ENCODE results near the gene ZDHHC4.
A peak's percentile ranks its signal among the peaks of the same experiment; 100 is the strongest.

ZDHHC4 gene

DNA sequence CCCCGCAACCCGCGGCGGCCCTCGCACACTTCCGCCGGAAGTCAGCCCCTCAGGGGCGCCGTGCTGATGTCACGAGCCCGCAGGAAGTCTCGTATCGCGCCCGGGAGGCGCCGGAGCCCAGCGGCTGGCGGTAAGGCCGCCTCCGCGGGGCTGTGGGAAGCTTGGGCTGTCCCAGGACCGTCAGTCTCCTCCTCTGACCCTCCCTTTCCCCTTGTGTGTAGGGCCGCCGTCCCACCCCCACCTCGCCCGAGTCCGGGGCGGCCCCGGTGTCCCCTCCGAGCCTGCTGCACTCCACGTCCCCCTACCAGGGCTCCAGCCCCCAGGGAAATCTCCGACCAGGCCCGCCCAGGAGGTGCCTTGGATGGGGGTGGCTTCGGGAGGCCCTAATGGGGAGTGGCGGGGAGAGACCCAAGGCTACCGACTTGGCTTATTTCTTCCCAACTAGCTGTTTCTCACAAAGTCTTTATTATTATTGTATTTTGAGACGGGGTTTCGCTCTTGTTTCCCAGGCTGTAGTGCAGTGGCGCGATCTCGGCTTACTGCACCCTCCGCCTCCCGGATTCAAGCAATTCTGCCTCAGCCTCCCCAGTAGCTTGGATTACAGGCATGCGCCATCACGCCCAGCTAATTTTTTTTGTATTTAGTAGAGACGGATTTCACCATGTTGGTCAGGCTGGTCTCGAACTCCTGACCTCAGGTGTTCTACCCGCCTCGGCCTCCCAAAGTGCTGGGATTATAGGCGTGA lies at the start of gene ZDHHC4:
TSS of gene ZDHHC4 (plus strand) at position 86 of the 745 bp plus-strand sequence. CDS start 3,108 bp downstream, outside the sequence.
- peak; percentile 91 for DNase-seq

DNA sequence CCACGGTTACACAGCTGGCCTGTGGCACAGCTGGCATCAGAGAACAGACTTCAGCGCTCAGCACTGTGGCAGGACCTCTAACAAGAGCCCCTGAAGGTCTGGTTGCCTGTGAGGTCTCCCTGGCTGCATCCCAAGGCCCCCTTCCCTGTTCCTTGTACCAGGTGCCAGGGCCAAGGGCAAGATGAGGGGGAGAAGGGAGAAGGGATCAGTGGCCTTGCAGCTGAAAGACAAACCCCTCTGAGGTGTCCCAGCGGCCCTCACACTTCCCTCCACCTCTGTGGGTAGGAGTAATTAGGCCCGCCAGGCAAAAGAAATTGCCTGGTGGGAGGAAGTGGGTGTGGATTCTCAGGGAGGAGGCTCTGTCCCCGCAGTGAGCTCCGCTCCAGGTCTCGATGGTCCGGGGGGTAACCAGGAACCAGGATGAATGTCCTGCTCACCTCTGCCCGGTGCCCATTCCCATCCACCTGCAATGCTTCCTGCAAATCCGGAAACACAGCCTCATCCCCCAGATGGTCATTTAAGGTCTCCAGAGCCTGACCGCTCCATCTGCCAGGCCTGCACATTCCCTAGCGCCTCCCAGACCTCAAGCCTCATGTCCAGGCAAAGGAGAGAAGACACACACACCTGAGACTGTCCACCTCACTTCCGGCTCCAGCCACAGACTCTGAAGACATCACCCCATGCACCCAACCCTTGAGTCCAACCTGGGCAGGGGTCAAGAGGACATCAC lies 48.7 kb upstream of the ZDHHC4 start:
- DNase-seq, result no peak

DNA sequence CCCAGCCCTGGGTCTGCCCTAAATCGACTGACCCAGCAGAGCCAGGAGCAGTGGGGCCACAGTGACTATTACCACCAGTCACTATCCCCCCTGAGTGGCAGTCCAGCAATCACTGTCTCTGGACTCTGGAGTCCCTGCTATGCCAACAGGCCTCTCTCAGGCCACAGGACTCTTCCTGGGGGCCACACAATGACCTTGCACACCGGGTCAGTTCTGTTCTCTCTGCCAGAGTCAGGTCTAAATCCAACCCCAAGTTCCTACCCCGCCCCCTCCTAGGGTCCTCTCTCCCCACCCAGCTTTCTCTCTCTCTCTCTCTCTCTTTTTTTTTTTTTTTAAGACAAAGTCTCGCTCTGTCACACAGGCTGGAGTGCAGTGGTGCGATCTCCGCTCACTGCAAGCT lies 47.6 kb upstream of the ZDHHC4 start:
- DNase-seq, result no peak

DNA sequence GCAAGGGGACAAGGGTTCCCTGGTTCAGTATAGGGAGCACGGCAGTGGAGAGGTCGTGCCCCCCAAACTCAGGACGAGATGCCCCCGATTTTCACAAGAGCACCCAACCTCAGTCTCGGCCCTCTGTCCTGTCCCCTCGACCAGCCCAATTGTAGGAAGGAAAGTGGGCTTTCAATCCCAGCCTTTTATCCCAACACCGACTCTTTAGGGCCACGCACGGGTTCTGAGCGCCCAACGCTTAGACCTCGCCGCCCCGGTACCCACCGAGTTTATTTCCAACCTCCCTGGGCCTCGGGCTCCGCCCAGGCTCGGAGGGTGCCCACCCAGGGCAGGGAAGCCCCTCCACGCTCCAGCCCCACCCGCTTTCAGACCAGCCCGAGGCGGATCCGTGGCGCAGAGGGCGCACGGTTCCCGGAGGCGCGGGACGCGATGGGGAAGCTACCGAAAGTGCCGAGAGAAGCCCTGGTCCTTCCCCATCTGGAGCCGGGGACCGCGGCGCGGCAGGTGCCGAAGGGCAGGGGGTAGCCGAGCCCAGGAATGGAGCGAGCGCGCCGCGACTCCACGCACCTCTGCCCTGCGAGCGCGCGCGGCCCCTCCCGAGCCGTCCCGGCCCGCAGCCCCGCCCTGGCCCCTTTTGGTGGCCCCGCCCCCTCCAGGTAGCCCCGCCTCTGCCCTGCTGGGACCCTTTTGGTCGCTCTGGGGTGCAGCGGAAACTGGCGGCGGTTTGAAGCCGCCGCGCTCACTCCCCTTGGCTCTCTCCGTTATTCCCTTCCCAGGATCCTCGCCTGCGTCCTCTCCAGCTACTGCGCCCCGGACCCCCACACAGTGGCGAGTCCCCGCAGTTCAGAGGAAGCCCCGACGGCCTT lies 46.4 kb upstream of the ZDHHC4 start:
- no peak for DNase-seq

DNA sequence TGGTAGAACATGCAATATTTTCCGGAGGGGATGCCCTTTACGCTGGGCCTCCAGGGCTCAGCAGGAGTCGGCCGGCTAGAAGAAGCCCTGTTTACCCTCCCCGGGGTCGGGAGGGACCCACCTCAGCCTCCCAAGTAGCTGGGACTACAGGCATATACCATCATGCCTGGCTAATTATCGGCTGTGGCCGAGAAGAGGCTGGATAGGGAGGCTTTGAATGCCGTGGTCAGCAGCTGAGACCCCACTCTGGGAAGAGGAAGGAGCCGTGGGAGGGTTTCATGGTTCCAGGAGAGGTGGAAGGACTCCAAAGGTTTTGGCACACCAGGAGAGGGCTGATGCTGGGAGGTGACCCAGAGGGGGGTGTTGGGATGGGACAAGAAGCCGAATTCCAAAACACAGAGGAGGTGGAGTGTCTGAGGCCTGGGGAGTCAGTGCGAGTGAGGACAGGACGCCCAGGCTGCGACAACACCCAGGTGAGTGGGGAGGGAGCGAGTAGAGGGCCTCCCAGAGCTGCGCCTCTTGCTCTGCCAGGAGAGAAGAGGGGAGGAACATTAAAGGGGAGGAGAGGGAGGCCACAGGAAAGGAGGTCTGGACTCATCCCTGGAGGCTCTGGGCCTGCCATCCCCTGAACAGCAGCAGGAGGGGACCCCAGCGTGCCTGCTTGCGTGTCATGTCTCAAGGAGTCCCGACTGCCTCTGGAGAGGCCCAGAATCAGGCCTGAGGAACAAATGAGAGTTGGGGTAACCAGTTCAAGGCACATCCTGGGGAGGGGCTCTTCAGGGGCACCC lies 45.6 kb upstream of the ZDHHC4 start:
- DNase-seq, result no peak

DNA sequence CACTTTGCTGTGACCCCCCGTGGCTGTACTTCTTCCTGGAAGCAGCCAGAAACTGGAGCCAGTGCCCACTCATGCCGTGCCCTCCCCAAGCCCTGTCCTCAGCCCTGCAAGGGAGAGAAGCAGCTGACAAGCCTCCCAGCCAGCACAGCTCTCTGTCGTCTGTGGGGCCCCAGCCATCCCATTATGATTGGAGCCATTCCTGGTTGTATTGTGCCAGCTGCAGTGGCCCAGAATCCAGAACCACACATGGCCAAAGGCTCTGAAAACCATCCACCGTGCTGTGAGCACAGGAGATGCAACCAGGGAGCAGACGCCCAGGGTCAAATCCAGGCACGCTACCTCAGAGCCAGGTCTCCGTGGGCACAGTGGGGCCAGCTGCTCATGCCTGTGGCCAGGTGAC lies 44.7 kb upstream of the ZDHHC4 start:
- DNase-seq, result no peak

DNA sequence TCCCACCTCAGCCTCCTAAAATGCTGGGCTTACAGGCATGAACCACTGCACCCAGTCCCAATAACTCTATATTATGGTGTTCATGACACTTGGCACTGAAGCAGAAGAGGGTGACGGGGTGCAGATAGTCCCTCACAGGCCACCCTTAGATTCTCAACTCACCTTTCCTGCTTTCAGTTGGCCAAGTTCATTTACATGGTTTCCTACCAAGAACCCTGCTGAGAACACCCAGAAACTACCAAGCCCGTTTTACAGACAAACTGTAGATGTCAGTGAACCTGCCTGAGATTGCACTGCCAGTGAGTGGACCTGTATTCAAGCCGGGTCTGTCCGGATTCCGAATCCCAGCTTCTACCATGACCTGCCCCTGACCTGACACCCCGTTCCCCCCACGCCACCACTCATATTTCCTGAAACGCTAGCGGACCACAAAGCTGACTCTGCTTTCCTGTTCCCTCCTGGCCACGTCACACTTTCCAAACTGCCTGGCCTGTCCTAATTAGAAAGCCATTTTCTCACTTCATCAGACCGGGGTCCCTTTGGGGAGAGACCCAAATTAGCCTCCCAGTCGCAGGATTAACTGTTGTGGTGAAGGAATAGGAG lies 43.3 kb upstream of the ZDHHC4 start:
- no peak for DNase-seq

DNA sequence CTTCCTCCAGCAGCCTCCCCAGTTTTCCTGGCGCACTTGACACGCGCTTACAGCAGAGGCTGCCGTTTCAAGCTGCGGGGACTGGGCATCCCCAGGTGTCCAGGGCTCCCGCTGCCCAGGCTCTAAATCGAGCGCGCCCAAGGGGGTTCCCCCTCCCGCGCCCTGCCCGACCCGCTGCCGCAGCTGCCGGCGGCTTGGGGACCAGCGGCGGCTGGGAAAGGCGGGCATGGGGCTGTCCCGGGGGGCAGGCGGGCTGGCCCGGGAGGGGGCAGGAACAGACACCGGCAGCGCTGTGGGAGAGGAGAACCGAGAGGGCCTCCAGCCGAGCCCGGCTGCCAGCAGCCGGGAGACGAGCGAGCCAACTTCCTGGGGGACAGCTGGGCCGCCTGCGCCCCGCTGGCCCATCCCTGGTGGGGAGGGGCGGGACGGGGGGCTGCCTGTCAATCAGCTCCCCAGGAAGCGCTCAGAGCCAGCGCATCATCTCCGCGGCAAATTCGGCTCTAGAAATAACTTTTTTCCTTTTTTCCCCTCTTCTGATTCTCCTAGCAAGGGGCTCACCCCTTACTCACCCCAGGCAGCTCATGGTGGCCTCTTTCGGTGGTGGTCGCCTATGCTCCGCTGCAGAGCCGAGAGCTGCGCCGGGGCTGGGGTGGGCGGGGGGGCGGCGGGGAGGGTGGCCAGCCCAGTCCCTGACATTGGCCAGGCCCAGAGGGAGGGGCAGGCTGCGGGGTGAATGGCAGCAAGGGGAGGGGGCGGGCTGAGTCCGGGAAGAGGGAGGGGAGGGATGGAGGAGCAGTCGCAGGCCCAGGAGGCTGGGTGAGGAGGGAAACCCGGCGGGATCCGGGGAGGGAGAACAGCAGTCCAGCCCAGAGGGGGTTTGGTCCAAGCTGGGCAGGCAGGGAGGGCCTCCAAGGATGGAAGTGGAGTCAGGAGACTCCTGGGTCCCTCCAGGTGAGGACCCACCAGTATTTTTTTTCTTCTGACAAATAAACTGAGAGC lies 40.7 kb upstream of the ZDHHC4 start:
- DNase-seq, result peak; percentile 75

DNA sequence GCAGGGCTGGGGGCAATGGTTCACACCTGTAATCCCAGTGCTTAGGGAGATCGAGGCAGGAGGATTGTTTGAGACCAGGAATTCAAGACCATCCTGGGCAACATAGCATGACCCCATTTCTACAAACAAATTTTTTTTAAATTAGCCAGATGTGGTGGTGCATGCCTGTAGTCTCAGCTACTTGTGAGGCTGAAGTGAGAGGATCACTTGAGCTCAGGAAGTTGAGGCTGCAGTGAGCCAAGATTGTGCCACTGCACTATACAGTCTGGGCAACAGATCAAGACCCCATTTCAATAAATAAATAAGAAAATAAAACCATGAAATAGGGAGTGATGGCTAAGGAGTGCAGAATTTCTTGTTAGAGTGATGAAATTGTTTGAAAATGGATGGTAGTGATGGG lies 34.9 kb upstream of the ZDHHC4 start:
- no peak for DNase-seq

DNA sequence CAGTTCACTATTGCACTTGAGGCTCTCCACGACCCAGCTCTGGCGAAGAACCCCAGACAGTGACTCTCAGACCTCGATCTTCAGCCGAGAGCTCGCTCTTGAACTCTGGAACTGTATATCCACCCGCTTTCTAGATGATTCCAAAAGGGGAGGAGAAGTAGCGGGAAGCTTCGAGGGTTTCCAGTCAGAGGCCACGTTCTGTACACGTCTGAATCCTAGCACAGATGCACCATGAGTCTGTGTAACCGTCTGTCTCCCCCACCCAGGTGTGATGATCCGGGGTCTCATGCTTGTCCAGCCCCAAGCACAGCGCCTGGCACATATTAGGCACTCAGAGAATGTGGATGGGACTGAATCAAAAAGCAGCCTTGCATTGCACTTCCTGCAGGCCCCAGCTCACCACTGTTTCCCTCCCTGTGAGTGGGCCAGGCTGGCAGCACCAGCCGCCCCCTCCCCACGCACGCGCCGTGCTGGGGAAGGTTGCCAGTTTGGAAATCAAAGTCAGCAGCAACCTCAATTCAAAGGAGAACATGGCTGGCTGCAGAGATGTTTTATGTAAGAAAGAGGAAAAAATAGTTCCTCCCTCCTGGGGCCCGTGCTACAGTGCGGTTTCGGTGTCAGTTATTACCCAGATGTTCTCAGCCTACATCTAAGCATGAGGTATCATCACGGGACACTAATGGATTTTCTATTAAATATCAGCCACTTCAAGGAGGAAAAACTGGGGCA lies 31.7 kb upstream of the ZDHHC4 start:
- no peak for DNase-seq

DNA sequence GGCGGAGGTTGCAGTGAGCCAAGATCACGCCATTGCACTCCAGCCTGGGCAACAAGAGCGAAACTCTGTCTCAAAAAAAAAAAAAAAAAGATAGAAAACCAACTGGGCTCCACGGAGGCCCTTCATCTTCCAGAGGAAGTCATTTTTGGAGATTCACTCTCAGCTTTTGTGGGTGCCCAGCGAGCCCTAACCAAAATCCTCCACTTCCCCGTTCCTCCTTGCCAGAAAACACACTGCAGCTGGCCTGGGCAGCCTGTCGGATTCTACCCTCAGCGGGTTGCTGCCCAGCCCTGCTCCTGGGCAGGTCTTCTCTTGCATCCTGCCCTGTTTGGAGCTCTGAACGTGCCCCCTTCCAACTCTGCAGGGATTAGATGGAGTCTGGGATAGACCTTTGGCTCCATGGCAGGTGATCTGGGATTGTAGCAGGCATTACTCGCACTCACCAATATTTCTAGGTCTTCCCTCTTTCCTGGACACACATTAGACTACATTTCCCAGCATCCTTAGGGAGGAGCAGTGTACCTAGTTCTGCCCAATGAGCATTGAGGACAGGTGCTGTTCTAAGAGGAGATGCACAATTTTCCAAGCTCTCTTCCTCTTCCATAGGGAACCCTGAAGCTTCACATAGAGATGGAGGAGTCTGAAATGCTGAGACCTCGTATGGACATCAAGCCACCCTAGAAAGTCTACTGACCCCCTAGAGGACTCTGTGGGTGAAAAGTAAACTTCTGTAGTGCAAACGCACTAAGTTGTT lies 30.6 kb upstream of the ZDHHC4 start:
- DNase-seq, result no peak

DNA sequence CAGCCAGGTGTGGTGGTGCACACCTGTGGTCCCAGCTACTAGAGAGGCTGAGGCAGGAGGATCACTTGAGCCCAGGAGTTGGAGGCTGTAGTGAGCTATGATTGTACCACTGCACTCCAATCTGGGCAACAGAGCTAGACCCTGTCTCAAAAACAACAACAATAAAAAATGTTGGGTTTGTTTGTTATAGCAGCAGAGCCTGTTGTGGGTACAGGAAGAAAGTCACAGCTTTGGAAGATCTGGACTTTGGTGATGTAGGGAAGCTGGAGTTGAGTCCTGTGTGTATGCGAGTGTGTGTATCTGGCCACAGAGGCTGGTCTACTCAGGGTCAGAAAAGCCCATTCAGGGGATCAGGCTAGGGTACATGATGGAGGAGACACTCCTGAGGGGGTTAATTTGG lies 29.9 kb upstream of the ZDHHC4 start:
- no peak for DNase-seq

DNA sequence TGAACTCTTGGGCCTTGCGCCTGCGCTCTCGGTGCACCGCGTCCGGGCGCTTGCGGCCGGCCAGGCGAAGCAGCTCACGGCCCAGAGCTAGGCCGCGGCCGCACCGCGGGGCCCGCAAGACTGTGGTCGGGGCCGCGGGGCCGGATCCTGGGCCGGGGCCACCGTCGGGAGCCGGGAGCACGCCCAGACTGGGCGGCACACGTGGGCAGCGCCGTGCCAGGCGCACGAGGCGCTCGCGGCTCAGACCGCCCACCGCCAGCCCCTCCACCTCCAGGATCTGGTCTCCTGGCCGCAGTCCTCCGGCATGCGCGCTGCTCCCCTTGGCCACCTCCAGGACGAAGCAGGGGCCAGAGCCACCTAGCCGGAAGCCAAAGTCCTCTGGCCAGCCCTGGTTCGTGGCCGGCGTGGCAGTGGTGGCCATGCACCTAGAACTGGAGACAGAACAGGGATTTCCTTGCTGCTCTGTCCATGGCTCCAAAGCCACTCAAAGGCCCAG lies 26.2 kb upstream of the ZDHHC4 start, which contains the start of gene GRID2IP:
TSS of gene GRID2IP (minus strand) at position 446 of the 496 bp plus-strand sequence. CDS start at position 421, 25 bp downstream.
- no peak for DNase-seq

DNA sequence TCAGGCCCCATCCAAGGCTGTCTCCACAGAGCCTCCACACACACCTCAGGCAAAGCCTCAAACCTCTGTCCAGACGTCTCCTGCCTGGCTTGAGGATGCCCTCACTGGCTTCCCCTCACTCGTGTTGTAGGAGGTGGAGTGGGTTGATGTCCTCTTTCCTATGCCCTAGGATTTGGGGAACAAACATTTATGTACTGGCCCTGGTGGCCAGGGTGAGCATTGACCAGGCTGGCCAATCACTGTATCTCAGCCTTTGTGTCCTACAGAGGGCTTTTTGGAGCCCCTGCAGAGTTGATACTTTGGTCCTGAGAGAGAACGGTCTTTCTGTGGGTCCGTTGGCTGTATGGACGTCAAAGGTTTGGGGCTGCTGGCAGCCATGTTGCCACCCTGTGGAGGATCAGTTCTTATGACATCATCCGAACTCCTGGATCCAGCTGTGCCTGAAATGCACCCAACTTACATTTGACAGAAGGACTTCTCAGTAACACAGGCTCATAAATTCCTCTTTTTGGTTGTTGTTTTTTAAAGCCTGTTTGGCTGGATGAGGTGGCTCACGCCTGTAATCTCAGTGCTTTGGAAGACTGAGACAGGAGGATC lies 23.7 kb upstream of the ZDHHC4 start:
- no peak for DNase-seq

DNA sequence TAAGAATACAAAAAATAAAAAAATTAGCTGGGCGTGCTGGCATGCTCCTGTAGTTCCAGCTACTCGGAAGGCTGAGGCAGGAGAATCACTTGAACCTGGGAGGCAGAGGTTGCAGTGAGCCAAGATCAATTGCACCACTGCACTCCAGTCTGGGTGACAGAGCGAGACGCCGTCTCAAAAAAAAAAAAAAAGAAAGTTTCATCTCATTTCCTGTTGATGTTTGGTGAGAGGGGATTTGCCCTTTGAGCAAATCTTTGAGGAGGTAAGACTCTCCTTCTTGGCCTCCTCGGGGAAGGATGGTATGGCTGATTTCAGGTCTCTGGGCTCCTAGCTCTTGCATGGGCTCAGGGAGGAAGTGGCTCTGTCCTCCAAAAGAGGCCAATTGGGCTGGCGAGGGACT lies 22.4 kb upstream of the ZDHHC4 start:
- DNase-seq, result no peak

DNA sequence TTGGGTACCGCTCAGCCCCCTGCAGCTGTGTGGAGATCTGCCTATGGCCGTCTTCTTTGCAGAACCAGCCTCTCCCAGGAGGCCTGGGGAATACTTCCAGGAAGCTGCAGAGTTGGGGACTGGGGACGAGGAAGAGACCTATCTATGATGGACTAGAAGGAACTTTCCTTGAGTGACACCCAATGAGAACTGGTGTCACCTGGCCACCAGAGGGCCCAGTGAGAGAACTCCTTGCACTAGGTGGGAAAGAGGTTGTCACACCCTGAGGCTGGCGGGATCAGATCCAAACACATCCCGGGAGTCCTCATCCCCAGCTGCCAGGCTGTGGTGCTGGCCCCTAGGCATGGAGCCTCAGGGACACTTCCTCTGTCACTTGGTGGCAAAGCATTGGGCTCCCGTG lies 21.1 kb upstream of the ZDHHC4 start:
- DNase-seq, result peak; percentile 12

DNA sequence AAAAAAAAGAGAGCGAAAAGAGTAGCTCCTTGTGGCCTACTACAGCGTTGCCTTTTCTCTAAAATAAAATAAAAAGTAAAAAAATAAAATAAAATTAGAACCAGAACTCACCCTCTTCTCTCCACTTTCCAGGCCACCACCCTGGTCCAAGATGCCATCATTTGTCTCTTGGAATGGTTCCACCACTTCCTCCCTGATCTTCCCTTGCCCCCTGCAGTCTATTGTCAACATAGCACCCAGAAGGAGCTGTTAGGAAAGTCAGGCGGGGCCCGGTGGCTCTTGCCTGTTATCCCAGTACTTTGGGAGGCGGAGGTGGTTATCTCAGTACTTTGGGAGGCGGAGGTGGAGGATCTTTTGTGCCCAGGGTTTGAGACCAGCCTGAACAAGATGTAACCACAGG lies 18.4 kb upstream of the ZDHHC4 start:
- peak; percentile 81 for DNase-seq

DNA sequence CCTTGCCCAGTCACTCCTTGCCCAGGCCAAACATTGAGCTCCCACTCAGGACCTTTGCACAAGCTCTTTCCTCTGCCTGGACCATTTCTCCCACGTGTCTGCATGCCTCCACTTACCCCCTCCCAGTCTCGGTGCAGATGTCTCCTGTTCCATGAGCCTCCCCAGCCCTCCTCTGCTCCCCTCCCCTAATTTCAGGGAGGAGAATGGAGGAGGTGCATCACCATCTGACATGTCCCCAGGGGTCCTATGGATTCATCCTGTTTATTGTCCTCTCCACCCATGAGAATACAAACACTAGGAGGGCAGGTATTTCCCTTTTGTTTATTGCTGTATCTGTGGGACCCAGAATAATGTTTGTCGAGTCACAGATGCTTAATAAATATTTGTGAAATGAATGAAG lies 17.4 kb upstream of the ZDHHC4 start:
- no peak for DNase-seq

DNA sequence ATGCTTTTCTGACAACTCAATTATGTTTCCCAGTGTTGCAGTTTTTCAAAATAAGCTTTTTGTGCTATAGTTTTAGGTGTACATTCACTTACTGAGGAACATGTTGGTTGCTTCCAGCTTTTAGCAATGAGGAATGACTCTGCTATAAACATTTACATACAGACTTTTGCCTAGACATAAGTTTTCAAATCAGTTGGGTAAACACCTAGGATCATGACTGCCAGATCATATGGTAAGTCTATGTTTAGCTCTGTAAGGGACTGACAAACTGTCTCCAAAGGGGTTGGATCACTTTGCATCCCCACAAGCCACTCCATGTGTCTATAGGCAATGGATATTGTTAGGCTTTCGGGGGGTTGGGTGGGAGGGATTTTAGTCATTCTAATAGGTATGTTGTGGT lies 15.1 kb upstream of the ZDHHC4 start:
- no peak for DNase-seq
